ENCODE results near the gene EPYC.

GRCh38 chr12:90917431-90917830, 87.3 kb downstream of the EPYC start:
- TF ChIP-seq POLR2A (IDR thresholded peaks at IDR 0.05): no peak
- no peak for TF ChIP-seq CTCF (IDR thresholded peaks at IDR 0.05)
- TF ChIP-seq POLR2AphosphoS5 (IDR thresholded peaks at IDR 0.05): no peak

Measured in breast epithelium (tissue), 3 donors.